Measurements from ENCODE around the gene RAB20.

DNA sequence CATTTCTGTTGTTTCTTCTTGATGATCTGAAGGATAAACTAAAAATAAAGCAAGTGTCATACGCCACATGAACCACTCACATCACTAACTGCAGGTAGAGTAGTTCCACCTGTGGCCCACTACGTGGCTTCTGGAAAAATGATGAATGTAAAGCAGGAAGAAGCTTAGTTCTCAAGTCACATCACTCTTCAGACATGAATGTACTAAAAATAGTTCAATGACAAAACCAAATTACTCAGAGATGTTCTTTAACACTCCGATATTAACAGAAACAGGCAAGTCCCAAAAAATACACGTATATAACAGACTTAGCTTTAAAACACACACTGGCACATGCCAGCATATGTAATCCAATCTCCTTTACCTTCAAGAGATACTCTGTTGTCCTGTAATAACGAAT lies 21.6 kb downstream of the RAB20 start:
- TF ChIP-seq, protein P1, sequence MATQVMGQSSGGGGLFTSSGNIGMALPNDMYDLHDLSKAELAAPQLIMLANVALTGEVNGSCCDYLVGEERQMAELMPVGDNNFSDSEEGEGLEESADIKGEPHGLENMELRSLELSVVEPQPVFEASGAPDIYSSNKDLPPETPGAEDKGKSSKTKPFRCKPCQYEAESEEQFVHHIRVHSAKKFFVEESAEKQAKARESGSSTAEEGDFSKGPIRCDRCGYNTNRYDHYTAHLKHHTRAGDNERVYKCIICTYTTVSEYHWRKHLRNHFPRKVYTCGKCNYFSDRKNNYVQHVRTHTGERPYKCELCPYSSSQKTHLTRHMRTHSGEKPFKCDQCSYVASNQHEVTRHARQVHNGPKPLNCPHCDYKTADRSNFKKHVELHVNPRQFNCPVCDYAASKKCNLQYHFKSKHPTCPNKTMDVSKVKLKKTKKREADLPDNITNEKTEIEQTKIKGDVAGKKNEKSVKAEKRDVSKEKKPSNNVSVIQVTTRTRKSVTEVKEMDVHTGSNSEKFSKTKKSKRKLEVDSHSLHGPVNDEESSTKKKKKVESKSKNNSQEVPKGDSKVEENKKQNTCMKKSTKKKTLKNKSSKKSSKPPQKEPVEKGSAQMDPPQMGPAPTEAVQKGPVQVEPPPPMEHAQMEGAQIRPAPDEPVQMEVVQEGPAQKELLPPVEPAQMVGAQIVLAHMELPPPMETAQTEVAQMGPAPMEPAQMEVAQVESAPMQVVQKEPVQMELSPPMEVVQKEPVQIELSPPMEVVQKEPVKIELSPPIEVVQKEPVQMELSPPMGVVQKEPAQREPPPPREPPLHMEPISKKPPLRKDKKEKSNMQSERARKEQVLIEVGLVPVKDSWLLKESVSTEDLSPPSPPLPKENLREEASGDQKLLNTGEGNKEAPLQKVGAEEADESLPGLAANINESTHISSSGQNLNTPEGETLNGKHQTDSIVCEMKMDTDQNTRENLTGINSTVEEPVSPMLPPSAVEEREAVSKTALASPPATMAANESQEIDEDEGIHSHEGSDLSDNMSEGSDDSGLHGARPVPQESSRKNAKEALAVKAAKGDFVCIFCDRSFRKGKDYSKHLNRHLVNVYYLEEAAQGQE (IDR thresholded peaks at IDR 0.05; ENCODE audit: borderline replicate concordance), result no peak
- TF ChIP-seq POLR2AphosphoS5 (IDR thresholded peaks at IDR 0.05), result no peak
- no peak for TF ChIP-seq EP300 (conservative IDR thresholded peaks at IDR 0.05; ENCODE audit: poor library complexity, severe bottlenecking)
- no peak for TF ChIP-seq EZH2 (IDR thresholded peaks at IDR 0.05; ENCODE audit: borderline replicate concordance, insufficient read depth, low read length, poor library complexity, severe bottlenecking)
